Ascending aorta (tissue), 2 donors: Measurements from ENCODE around the gene DLG1. TPM values are rescaled to one million over a fixed set of nuclear protein-coding genes. Genes with fewer than 3 reads are reported as not detected.

Experiments used
- DNase-seq, 2 donors: peaks; one replicate each; pipeline ENCODE4 v3.0.0-alpha.2; 2019; ENCODE audit warnings: low spot score in 2 of 2
- H3K27ac ChIP-seq, 2 donors: fragments of 200-600 bp; sonication (generic); one replicate each; pipeline ENCODE4 v1.5.1; 2016 to 2017; ENCODE audit warnings: mild to moderate bottlenecking in 1 of 2
- H3K27me3 ChIP-seq: fragments of 200-600 bp; sonication (generic); one replicate; pipeline ENCODE4 v1.5.1; 2017
- H3K36me3 ChIP-seq, 2 donors: fragments of 200-600 bp; sonication (generic); one replicate each; pipeline ENCODE4 v1.5.1; 2016
- H3K4me1 ChIP-seq, 2 donors: fragments of 200-600 bp; sonication (generic); one replicate each; pipeline ENCODE4 v1.5.1; 2016 to 2017; ENCODE audit warnings: mild to moderate bottlenecking in 1 of 2
- H3K4me3 ChIP-seq, 2 donors: fragments of 200-600 bp; sonication (generic); one replicate each; pipeline ENCODE4 v1.5.1; 2016 to 2017; ENCODE audit warnings: mild to moderate bottlenecking in 1 of 2
- H3K9me3 ChIP-seq, 2 donors: fragments of 200-600 bp; sonication (generic); one replicate each; pipeline ENCODE4 v1.5.1; 2016
- CTCF ChIP-seq, 3 experiments: fragments of 200-600 bp in 2 of 3; fragments of 450-650 bp in 1 of 3; sonication (generic) in 2 of 3; IDR thresholded peaks; one replicate each; pipeline ENCODE4 v1.5.1; 2016 to 2019; ENCODE audit warnings: antibody characterized with exemption in 3 of 3, mild to moderate bottlenecking in 1 of 3, moderate library complexity in 1 of 3
- intact Hi-C: fragments of 100-400 bp; cut with DNase I; formaldehyde crosslinking; loops from one replicate; pipeline ENCODE4 v1.15.1; 2023
- total RNA-seq: library from RNA; depleted of rRNA; stranded (reverse); fragments of >200 nt; gene quantifications from one replicate; pipeline ENCODE4 v1.1.0, GENCODE V29; 2016

DLG1 gene
- total RNA-seq, 1 donor from 2014 or later: 31.0 TPM

- intact Hi-C loops: no loop called here
- Histone ChIP-seq H3K27me3 (no peaks in the 10 kb centered on the region), H3K36me3 (no peaks in the 10 kb centered on the region), H3K4me1 (no peaks in the 10 kb centered on the region), H3K27ac (no peak overlapping the region), H3K9me3 (no peaks in the 10 kb centered on the region), H3K4me3 (no peak overlapping the region)
- no peak for DNase-seq
- no peak for TF ChIP-seq CTCF (IDR thresholded peaks at IDR 0.05)
Observed at GRCh38 chr3:197328198-197328597, 29.8 kb upstream of the DLG1 start.

- no peak for TF ChIP-seq CTCF (IDR thresholded peaks at IDR 0.05)
- intact Hi-C loops: no loop called here
- no peaks in the 10 kb centered on the region for H3K4me1 ChIP-seq
- H3K27me3 ChIP-seq: no peaks in the 10 kb centered on the region
- H3K36me3 ChIP-seq: no peaks in the 10 kb centered on the region
- no peak overlapping the region for H3K27ac ChIP-seq
- H3K9me3 ChIP-seq: no peaks in the 10 kb centered on the region
- DNase-seq: no peak
- no peak overlapping the region for H3K4me3 ChIP-seq
Observed at GRCh38 chr3:197327701-197328100, 29.3 kb upstream of the DLG1 start.

GRCh38 chr3:197325773-197326172 lies 27.4 kb upstream of the DLG1 start:
- no peaks in the 10 kb centered on the region for H3K27me3 ChIP-seq
- intact Hi-C loops: no loop called here
- H3K27ac ChIP-seq: no peak overlapping the region
- no peaks in the 10 kb centered on the region for H3K4me1 ChIP-seq
- DNase-seq: no peak
- H3K36me3 ChIP-seq: no peaks in the 10 kb centered on the region
- H3K9me3 ChIP-seq: no peaks in the 10 kb centered on the region
- H3K4me3 ChIP-seq: no peak overlapping the region
- TF ChIP-seq CTCF (IDR thresholded peaks at IDR 0.05): no peak

- no peak for TF ChIP-seq CTCF (IDR thresholded peaks at IDR 0.05)
- Histone ChIP-seq H3K4me3 (no peak overlapping the region), H3K36me3 (no peaks in the 10 kb centered on the region), H3K4me1 (peaks cover 0 to 4% of the 10 kb centered on the region in 2 donors), H3K27me3 (no peaks in the 10 kb centered on the region), H3K9me3 (no peaks in the 10 kb centered on the region), H3K27ac (no peak overlapping the region)
- intact Hi-C loops: no loop called here
- DNase-seq: no peak
Observed at GRCh38 chr3:197322149-197322548, 23.7 kb upstream of the DLG1 start.

- no peak overlapping the region for H3K27ac ChIP-seq
- TF ChIP-seq CTCF (IDR thresholded peaks at IDR 0.05): no peak
- DNase-seq: no peak
- no peaks in the 10 kb centered on the region for H3K36me3 ChIP-seq
- H3K27me3 ChIP-seq: no peaks in the 10 kb centered on the region
- H3K4me3 ChIP-seq: no peak overlapping the region
- intact Hi-C loops: no loop called here
- peaks cover 0 to 7% of the 10 kb centered on the region in 2 donors for H3K4me1 ChIP-seq
- no peaks in the 10 kb centered on the region for H3K9me3 ChIP-seq
Observed at GRCh38 chr3:197320582-197320981, 22.2 kb upstream of the DLG1 start.
